Transverse colon (tissue), 4 donors: ENCODE results near the gene CCDC159. TPM values are rescaled to one million over a fixed set of nuclear protein-coding genes. Genes with fewer than 3 reads are reported as not detected.
A peak's percentile ranks its signal among the peaks of the same experiment; 100 is the strongest.
"Not testable (repeated sequence)": the region's sequence is repeated elsewhere in the genome, so short reads cannot be mapped to it uniquely, and the experiment has no call there.

ENCODE experiments used
- DNase-seq: peaks from one replicate; pipeline ENCODE4 v3.0.0-alpha.2; 2019
- H3K27ac ChIP-seq, 4 donors: fragments of 200-600 bp; sonication (generic); 2 replicates each; pipeline ENCODE4 v1.5.1; 2016 to 2018; ENCODE audit warnings: inconsistent platforms in 4 of 4
- H3K27me3 ChIP-seq: fragments of 200-600 bp; sonication (generic); 2 replicates; pipeline ENCODE4 v1.5.1; 2017; ENCODE audit warnings: inconsistent platforms
- H3K36me3 ChIP-seq, 4 donors: fragments of 200-600 bp; sonication (generic); 2 replicates each; pipeline ENCODE4 v1.5.1; 2017 to 2019; ENCODE audit warnings: inconsistent platforms in 4 of 4
- H3K4me1 ChIP-seq, 4 donors: fragments of 200-600 bp; sonication (generic); 2 replicates each; pipeline ENCODE4 v1.5.1; 2017 to 2020; ENCODE audit warnings: inconsistent platforms in 4 of 4
- H3K4me3 ChIP-seq, 4 donors: fragments of 200-600 bp; sonication (generic); 1 replicate in 1 of 4; 2 replicates in 3 of 4; pipeline versions ENCODE4 v1.5.1 to v1.6.1; 2017 to 2019; ENCODE audit warnings: inconsistent platforms in 4 of 4
- H3K9me3 ChIP-seq, 2 donors: fragments of 200-600 bp; sonication (generic); 2 replicates each; pipeline ENCODE4 v1.5.1; 2017 to 2019; ENCODE audit warnings: inconsistent platforms in 2 of 2
- CTCF ChIP-seq, 5 experiments: fragments of 200-600 bp in 3 of 5; fragments of 450-650 bp in 2 of 5; sonication (generic) in 3 of 5; IDR thresholded peaks; 1 replicate in 2 of 5; 2 replicates in 3 of 5; pipeline ENCODE4 v1.5.1; 2016 to 2017; ENCODE audit warnings: antibody characterized with exemption in 5 of 5, inconsistent platforms in 3 of 5, mild to moderate bottlenecking in 2 of 5, moderate library complexity in 1 of 5
- EP300 ChIP-seq: sonication (generic); formaldehyde crosslinking; IDR thresholded peaks from one replicate; pipeline ENCODE4 v1.6.1; 2017; ENCODE audit warnings: antibody characterized with exemption, low read depth
- POLR2A ChIP-seq: fragments of 450-650 bp; IDR thresholded peaks from one replicate; pipeline ENCODE4 v1.6.1; 2016; ENCODE audit warnings: antibody characterized with exemption, mild to moderate bottlenecking, moderate library complexity
- POLR2AphosphoS5 ChIP-seq, 3 donors: sonication (generic); formaldehyde crosslinking; IDR thresholded peaks; one replicate each; pipeline ENCODE4 v1.6.1; 2016; ENCODE audit warnings: antibody characterized with exemption in 3 of 3
- WGBS, 2 donors: methylation state at CpG; one replicate each; pipeline ENCODE4 v1.1.5; 2018; ENCODE audit warnings: low coverage in 1 of 2; 5-methylcytosine and 5-hydroxymethylcytosine counted together
- in situ Hi-C, 4 donors: fragments of 200-750 bp; cut with MboI; loops; one replicate each; pipeline versions ENCODE4 v1.15.0 to v1.15.1; 2017; ENCODE audit warnings: low sequenced_read_pairs in 3 of 4, low pct_ligation_motif_present in 1 of 4, low pct_unique_long_range_greater_than_20kb in 1 of 4
- intact Hi-C: fragments of 100-400 bp; cut with DNase I; formaldehyde crosslinking; loops from one replicate; pipeline ENCODE4 v1.15.1; 2023; ENCODE audit warnings: low total_unique reads
- total RNA-seq, 4 donors: library from RNA; depleted of rRNA; stranded (reverse); fragments of >200 nt; gene quantifications; one replicate each; pipeline ENCODE4 v1.1.0, GENCODE V29; 2016

The CCDC159 gene
- total RNA-seq, 4 donors from 2014 or later: 13.8 to 1,153 (median 26.1) TPM

GRCh38 chr19:11347546-11348039 lies 1.3 kb downstream of the CCDC159 start:
- TF ChIP-seq POLR2AphosphoS5 (IDR thresholded peaks at IDR 0.05) (no peak), CTCF (IDR thresholded peaks at IDR 0.05) (no peak), POLR2A (no peak), EP300 (no peak)
- Histone ChIP-seq H3K9me3 (no peaks in the 10 kb centered on the region), H3K36me3 (no peaks in the 10 kb centered on the region), H3K4me3 (no peak overlapping the region), H3K4me1 (peaks cover 11 to 31% (median 27%) of the 10 kb centered on the region in 4 donors), H3K27me3 (no peaks in the 10 kb centered on the region), H3K27ac (no peak overlapping the region)
- WGBS, 2 donors: 75% methylated on average over 7 of the region's 7 CpGs; no CpG with 5 or more reads in 1 of the 2 donors
- intact Hi-C loops (no loop called here), in situ Hi-C loops (no loop called here)
- DNase-seq: no peak

GRCh38 chr19:11349171-11349570 lies 2.9 kb downstream of the CCDC159 start:
- Histone ChIP-seq H3K4me3 (no peak overlapping the region), H3K9me3 (no peaks in the 10 kb centered on the region), H3K4me1 (peaks cover 8 to 22% (median 20%) of the 10 kb centered on the region in 4 donors), H3K36me3 (no peaks in the 10 kb centered on the region), H3K27me3 (no peaks in the 10 kb centered on the region), H3K27ac (no peak overlapping the region)
- TF ChIP-seq POLR2A (no peak), CTCF (IDR thresholded peaks at IDR 0.05) (no peak), EP300 (no peak), POLR2AphosphoS5 (IDR thresholded peaks at IDR 0.05) (no peak)
- intact Hi-C loops (no loop called here), in situ Hi-C loops (no loop called here)
- WGBS, 2 donors: 83 to 92% methylated on average over 2 to 4 of the region's 4 CpGs
- no peak for DNase-seq

GRCh38 chr19:11354102-11354501 lies 7.8 kb downstream of the CCDC159 start:
- peaks cover 0 to 12% (median 8%) of the 10 kb centered on the region in 4 donors for H3K4me1 ChIP-seq
- H3K27ac ChIP-seq, H3K27me3 ChIP-seq, in situ Hi-C loops, intact Hi-C loops, DNase-seq, H3K4me3 ChIP-seq, H3K9me3 ChIP-seq, H3K36me3 ChIP-seq: not testable (repeated sequence)
- WGBS, 2 donors: 97 to 100% methylated on average over 2 to 4 of the region's 4 CpGs

- DNase-seq: peak; percentile 93
- Histone ChIP-seq H3K4me1 (peaks cover 0 to 12% (median 8%) of the 10 kb centered on the region in 4 donors), H3K27ac (peak within 1 kb of the TSS; percentile 59 to 73 (median 66)), H3K4me3 (peak within 1 kb of the TSS; percentile 43 to 60 (median 52)), H3K27me3 (no peaks in the 10 kb centered on the region), H3K9me3 (no peaks in the 10 kb centered on the region), H3K36me3 (no peaks in the 10 kb centered on the region)
- intact Hi-C loops (no loop called here), in situ Hi-C loops (no loop called here)
- TF ChIP-seq CTCF (IDR thresholded peaks at IDR 0.05): no peak
- TF ChIP-seq EP300: no peak
- peak; percentile 31 for TF ChIP-seq POLR2A
- TF ChIP-seq POLR2AphosphoS5 (IDR thresholded peaks at IDR 0.05): peak; percentile 42 to 67 (median 57)
- 9 to 10% methylated on average over 2 to 28 of the region's 62 CpGs for WGBS, 2 donors
These were observed 9.1 kb downstream of the CCDC159 start, which contains the start of gene PLPPR2 for GRCh38 chr19:11355160-11356073. Gene PLPPR2, plus strand, starts transcription at chr19:11355432. Its CDS starts 2,242 bp downstream, at chr19:11357674.
